ENCODE data around the gene CACNA1I. TPM values are rescaled to one million over a fixed set of nuclear protein-coding genes. Genes with fewer than 3 reads are reported as not detected.

CACNA1I gene
- total RNA-seq, 1 experiment from 2014 or later = 0.15 TPM

GRCh38 chr22:39616051-39616450 lies 45.5 kb downstream of the CACNA1I start:
- no peak for ATAC-seq
- no peak overlapping the region for H3K9ac ChIP-seq (ENCODE audit: low read length)
- no peak overlapping the region for H3K4me3 ChIP-seq (replicated peaks in 1 of 2; ENCODE audit: low read depth in 1 of 2, low read length in 2 of 2)
- H3K4me2 ChIP-seq (ENCODE audit: low read length) = no peak overlapping the region
- H3K27me3 ChIP-seq (ENCODE audit: insufficient read depth, low read length) = peaks cover 5% of the 10 kb centered on the region; the same call in 1 of the 2 replicates
- no peaks in the 10 kb centered on the region for H3K4me1 ChIP-seq (ENCODE audit: control insufficient read depth in 1 of 2, insufficient read depth in 2 of 2, low read length in 2 of 2)
- BruUV-seq (replicated peaks) = no TSS peak
- ChIA-PET CTCF (no interaction called here), RAD21 (ENCODE audit: low non-redundant PET in 1 of 2, low total read pairs in 2 of 2, uncharacterized antibody in 2 of 2, unreplicated experiment in 2 of 2) (no interaction called here), POLR2A (no interaction called here)
- no peaks in the 10 kb centered on the region for H3K9me2 ChIP-seq (ENCODE audit: insufficient read depth)
- TF ChIP-seq ATF3 (IDR thresholded peaks at IDR 0.05) (no peak), REST (IDR thresholded peaks at IDR 0.05; ENCODE audit: low read depth) (no peak)
- H2AFZ ChIP-seq (ENCODE audit: low read depth, low read length, poor library complexity, severe bottlenecking) = no peak overlapping the region
- H3K9me3 ChIP-seq (ENCODE audit: control insufficient read depth in 1 of 2, insufficient read depth in 1 of 2, low read depth in 1 of 2, low read length in 2 of 2) = no peaks in the 10 kb centered on the region; a peak in 1 of 4 replicates
- DNase-seq (ENCODE audit: low read depth, low spot score) = no peak
- no peaks in the 10 kb centered on the region for H3K79me2 ChIP-seq (ENCODE audit: insufficient read depth, low read length)
- intact Hi-C loops (cut with micrococcal nuclease) = no loop called here
- H4K20me1 ChIP-seq (ENCODE audit: insufficient read depth) = no peaks in the 10 kb centered on the region
- H3K27ac ChIP-seq (ENCODE audit: low read depth, low read length) = no peak overlapping the region
- no peaks in the 10 kb centered on the region for H3K36me3 ChIP-seq (ENCODE audit: control insufficient read depth in 1 of 2, insufficient read depth in 2 of 2, low read length in 2 of 2)

DNA sequence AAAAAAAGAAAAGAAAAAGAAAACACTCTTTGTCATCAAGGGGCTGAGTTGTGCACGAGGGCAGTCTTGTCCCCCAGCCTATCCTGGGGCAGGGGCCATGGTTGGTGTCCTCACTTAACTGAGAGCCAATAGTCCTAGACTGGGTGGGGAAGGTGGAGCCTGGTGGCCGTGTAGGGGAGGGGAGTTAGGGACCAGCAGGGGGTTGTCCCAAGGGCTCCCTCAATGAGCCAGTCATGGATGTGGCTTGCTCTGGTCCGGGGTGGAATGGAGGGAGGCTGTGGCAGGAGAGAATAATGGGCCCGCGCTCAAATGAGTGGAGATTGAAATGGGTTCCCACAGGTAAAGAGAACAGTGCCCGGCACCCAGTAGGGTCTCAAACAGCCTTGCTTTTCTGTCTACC lies 46.2 kb downstream of the CACNA1I start:
- H3K79me2 ChIP-seq (ENCODE audit: insufficient read depth, low read length) = no peaks in the 10 kb centered on the region
- no peak overlapping the region for H3K4me2 ChIP-seq (ENCODE audit: low read length)
- RAD21 ChIA-PET (ENCODE audit: low non-redundant PET in 1 of 2, low total read pairs in 2 of 2, uncharacterized antibody in 2 of 2, unreplicated experiment in 2 of 2) = no interaction called here
- no peak overlapping the region for H3K9ac ChIP-seq (ENCODE audit: low read length)
- peaks cover 5% of the 10 kb centered on the region; the same call in 1 of the 2 replicates for H3K27me3 ChIP-seq (ENCODE audit: insufficient read depth, low read length)
- H3K9me3 ChIP-seq (ENCODE audit: control insufficient read depth in 1 of 2, insufficient read depth in 1 of 2, low read depth in 1 of 2, low read length in 2 of 2) = no peaks in the 10 kb centered on the region; a peak in 1 of 4 replicates
- H3K27ac ChIP-seq (ENCODE audit: low read depth, low read length) = no peak overlapping the region
- no peaks in the 10 kb centered on the region for H3K36me3 ChIP-seq (ENCODE audit: control insufficient read depth in 1 of 2, insufficient read depth in 2 of 2, low read length in 2 of 2)
- BruUV-seq (replicated peaks) = no TSS peak
- ATAC-seq (peak; percentile 30; the same call in 1 of the 2 replicates), DNase-seq (ENCODE audit: low read depth, low spot score) (no peak)
- H3K9me2 ChIP-seq (ENCODE audit: insufficient read depth) = no peaks in the 10 kb centered on the region
- intact Hi-C loops (cut with micrococcal nuclease) = no loop called here
- no peak overlapping the region for H3K4me3 ChIP-seq (replicated peaks in 1 of 2; ENCODE audit: low read depth in 1 of 2, low read length in 2 of 2)
- no peaks in the 10 kb centered on the region for H4K20me1 ChIP-seq (ENCODE audit: insufficient read depth)
- H2AFZ ChIP-seq (ENCODE audit: low read depth, low read length, poor library complexity, severe bottlenecking) = no peak overlapping the region
- H3K4me1 ChIP-seq (ENCODE audit: control insufficient read depth in 1 of 2, insufficient read depth in 2 of 2, low read length in 2 of 2) = no peaks in the 10 kb centered on the region
- CTCF ChIA-PET = no interaction called here
- POLR2A ChIA-PET = no interaction called here
- TF ChIP-seq POLR2A (IDR thresholded peaks at IDR 0.05; ENCODE audit: borderline replicate concordance, extremely low read depth, insufficient read depth, insufficient read length) (no peak), SIN3A (IDR thresholded peaks at IDR 0.05; ENCODE audit: low read depth) (no peak), ELF1 (IDR thresholded peaks at IDR 0.05; ENCODE audit: borderline replicate concordance, low read depth) (no peak), SP1 (IDR thresholded peaks at IDR 0.05; ENCODE audit: low read depth) (no peak), TCF7L2 (IDR thresholded peaks at IDR 0.05; ENCODE audit: borderline replicate concordance, extremely low read depth, insufficient read depth, insufficient read length) (no peak), REST (IDR thresholded peaks at IDR 0.05; ENCODE audit: low read depth) (no peak), ZNF274 (IDR thresholded peaks at IDR 0.05; ENCODE audit: low read depth, low read length) (no peak), CEBPB (IDR thresholded peaks at IDR 0.05; ENCODE audit: low read depth) (no peak), ZFX (IDR thresholded peaks at IDR 0.05) (no peak), RAD21 (IDR thresholded peaks at IDR 0.05; ENCODE audit: low read depth) (no peak), ATF3 (IDR thresholded peaks at IDR 0.05) (no peak), EZH2 (IDR thresholded peaks at IDR 0.05) (no peak), FOSL1 (IDR thresholded peaks at IDR 0.05; ENCODE audit: low read depth) (no peak)
- TF ChIP-seq, protein P1, sequence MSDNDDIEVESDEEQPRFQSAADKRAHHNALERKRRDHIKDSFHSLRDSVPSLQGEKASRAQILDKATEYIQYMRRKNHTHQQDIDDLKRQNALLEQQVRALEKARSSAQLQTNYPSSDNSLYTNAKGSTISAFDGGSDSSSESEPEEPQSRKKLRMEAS (IDR thresholded peaks at IDR 0.05) = no peak
